ENCODE measurements around the gene METTL25B.
A peak's percentile ranks its signal among the peaks of the same experiment; 100 is the strongest.

- TF ChIP-seq POLR2A (IDR thresholded peaks at IDR 0.05) (no peak), CTCF (IDR thresholded peaks at IDR 0.05 in 8 of 11, conservative IDR thresholded peaks at IDR 0.05 in 3 of 11) (no peak), POLR2AphosphoS5 (IDR thresholded peaks at IDR 0.05) (peak in 2 of 3 donors; percentile 41 to 54)
These were observed 18.3 kb upstream of the METTL25B start for GRCh38 chr1:156709757-156710489.
